ENCODE data around the gene RTEL1. TPM values are rescaled to one million over a fixed set of nuclear protein-coding genes. Genes with fewer than 3 reads are reported as not detected.

RTEL1 gene
- total RNA-seq, 2 experiments from 2014 or later = 44.5 to 44.7 TPM

DNA sequence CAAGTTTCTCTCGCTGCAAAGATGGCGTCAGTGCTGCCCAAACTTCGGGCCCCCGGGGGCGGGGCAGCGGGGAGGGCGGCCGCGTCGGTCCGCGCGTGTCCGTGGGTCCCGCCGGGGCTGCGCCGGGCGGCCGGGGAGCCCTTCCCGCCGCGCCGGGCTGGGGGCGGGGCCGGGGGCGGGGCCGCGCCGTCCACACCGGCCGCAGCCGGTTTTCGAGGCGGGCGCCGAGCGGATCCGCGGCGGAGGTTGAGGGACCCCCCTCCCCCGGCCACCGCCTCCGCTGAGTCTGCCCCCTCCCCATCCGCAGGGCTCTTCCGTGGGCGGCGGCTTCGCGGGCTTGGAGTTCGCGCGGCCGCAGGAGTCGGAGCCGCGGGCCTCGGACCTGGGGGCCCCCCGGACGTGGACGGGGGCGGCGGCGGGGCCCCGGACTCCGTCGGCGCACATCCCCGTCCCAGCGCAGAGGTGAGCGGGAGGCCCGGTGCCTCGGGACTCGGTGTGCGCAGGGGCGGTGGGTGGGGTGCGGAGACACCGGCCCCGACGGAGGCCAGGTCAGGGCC lies 82.0 kb downstream of the RTEL1 start:
- CTCF ChIA-PET = interaction anchor here (0.6 to 1.6 kb wide), 6 partner anchors 13 to 234 kb away, joined by 3 to 5 read pairs (median 3); partner anchors contain the start of gene PTK6
- Mint-ChIP-seq H3K27ac (no peak overlapping the region), H3K4me1 (peaks cover 19% of the 10 kb centered on the region), H3K9me3 (ENCODE audit: low read depth) (no peaks in the 10 kb centered on the region), H3K27me3 (no peaks in the 10 kb centered on the region), H3K4me3 (peak overlapping the region; percentile 33), H3K36me3 (ENCODE audit: low read depth) (peaks cover 4% of the 10 kb centered on the region)
- peak; percentile 63 for DNase-seq
- POLR2A ChIA-PET = no interaction called here
- peak; percentile 3 for ATAC-seq
- intact Hi-C loops (cut with DNase I, micrococcal nuclease) = loop anchor here (1.0 to 5.0 kb wide), 3 partner anchors 33 to 81 kb away; partner anchors contain the start of genes ARFRP1 (in 2 of the 2), RTEL1 (in 1 of the 2) and ZGPAT (in 1 of the 2)

DNA sequence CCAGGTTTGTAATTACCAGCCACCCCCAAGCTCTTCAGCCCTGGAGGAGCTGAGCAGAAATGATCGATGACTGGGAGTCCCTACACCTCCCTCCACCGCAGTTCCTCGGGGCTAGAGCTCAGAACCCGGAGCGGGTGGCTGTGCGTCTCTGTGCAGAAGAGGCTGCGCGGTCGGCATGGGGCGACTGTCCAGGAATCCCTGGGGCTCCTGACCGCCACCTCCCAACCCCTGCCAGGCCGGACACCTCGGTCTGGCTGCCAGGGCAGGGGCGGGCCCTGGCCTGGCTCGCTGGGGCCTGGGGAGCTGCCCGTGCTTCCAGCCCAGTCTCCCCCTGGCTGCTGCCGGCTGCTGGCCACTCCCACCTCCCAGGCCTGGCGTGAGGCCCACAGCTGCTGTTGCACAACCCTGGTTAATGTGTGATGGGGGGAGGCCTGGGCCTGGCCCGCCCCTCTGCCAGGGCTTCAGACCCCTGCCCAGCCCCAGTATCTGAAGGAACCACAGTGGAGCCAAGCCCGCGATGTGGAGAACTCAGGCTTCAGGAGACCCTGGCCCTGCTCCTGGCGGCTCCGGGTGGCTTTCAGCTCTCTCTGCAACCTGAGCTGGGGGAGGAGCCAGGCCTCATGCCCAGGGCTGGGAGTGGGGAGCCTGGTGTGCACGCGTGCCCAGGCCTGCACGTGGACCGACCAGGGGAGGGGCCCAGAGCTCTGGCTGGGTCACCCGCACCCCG lies 82.7 kb downstream of the RTEL1 start:
- intact Hi-C loops (cut with DNase I, micrococcal nuclease) = loop anchor here (1.0 to 5.0 kb wide), 3 partner anchors 33 to 82 kb away; partner anchors contain the start of genes ARFRP1 (in 2 of the 2), RTEL1 (in 1 of the 2) and ZGPAT (in 1 of the 2)
- no peaks in the 10 kb centered on the region for H3K9me3 Mint-ChIP-seq (ENCODE audit: low read depth)
- DNase-seq (peak; percentile 60), ATAC-seq (peak; percentile 20)
- ChIA-PET POLR2A (interaction anchor here (0.6 kb wide), 1 partner anchor 27 kb away, joined by 3 read pairs; no protein-coding TSS in a partner anchor), CTCF (interaction anchor here (0.6 to 1.6 kb wide), 6 partner anchors 13 to 233 kb away, joined by 3 to 5 read pairs (median 3); partner anchors contain the start of gene PTK6)
- H3K4me3 Mint-ChIP-seq = peak overlapping the region; percentile 33
- H3K27me3 Mint-ChIP-seq = no peaks in the 10 kb centered on the region
- H3K4me1 Mint-ChIP-seq = peaks cover 15% of the 10 kb centered on the region
- no peak overlapping the region for H3K27ac Mint-ChIP-seq
- peaks cover 2% of the 10 kb centered on the region for H3K36me3 Mint-ChIP-seq (ENCODE audit: low read depth)

DNA sequence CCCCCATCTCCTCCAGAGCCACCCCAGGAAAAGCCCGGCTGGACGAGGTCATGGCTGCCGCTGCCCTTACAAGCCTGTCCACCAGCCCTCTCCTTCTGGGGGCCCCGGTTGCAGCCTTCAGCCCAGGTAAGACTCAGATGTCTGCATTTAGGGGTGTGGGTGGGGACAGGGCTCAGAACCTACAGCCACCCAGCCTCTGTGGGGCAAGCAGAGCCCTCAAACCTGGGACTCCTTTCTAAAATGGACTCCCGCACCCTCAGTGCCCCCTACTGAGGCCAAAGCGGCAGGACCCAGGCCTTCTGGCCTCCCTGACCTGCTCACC lies 83.2 kb downstream of the RTEL1 start:
- ChIA-PET POLR2A (interaction anchor here (0.6 kb wide), 1 partner anchor 28 kb away, joined by 3 read pairs; no protein-coding TSS in a partner anchor), CTCF (interaction anchor here (1.2 to 1.6 kb wide), 4 partner anchors 14 to 232 kb away, joined by 3 to 5 read pairs (median 4); partner anchors contain the start of gene PTK6)
- Mint-ChIP-seq H3K4me3 (peak overlapping the region; percentile 33), H3K9me3 (ENCODE audit: low read depth) (no peaks in the 10 kb centered on the region), H3K36me3 (ENCODE audit: low read depth) (peaks cover 2% of the 10 kb centered on the region), H3K27me3 (no peaks in the 10 kb centered on the region), H3K27ac (no peak overlapping the region), H3K4me1 (peaks cover 9% of the 10 kb centered on the region)
- intact Hi-C loops (cut with DNase I, micrococcal nuclease) = loop anchor here (2.0 to 5.0 kb wide), 2 partner anchors 34 to 83 kb away; partner anchors contain the start of genes ARFRP1 (in 1 of the 2), RTEL1 (in 1 of the 2) and ZGPAT (in 1 of the 2)
- DNase-seq (no peak), ATAC-seq (no peak)

DNA sequence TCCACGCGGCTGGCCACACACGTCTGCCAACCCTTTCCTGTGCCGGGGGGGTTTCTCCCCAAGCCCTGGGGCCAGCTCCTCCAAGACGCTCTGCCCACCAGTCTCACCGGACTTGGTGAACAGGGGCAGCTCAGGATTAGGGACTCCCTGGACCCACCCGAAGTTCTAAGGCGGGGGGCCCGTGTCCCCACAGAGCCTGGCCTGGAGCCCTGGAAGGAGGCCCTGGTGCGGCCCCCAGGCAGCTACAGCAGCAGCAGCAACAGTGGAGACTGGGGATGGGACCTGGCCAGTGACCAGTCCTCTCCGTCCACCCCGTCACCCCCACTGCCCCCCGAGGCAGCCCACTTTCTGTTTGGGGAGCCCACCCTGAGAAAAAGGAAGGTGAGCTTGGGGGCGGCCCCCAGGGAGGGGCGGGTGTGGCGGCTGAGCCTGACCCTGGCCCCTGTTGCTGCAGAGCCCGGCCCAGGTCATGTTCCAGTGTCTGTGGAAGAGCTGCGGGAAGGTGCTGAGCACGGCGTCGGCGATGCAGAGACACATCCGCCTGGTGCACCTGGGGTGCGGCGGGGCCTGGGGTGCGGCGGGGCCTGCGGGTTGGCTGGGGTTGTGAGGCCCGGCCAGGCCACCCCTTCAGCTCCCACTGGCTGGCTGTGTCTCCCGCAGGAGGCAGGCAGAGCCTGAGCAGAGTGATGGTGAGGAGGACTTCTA lies 83.7 kb downstream of the RTEL1 start:
- ATAC-seq (no peak), DNase-seq (no peak)
- H3K27me3 Mint-ChIP-seq = no peaks in the 10 kb centered on the region
- POLR2A ChIA-PET = interaction anchor here (0.6 kb wide), 1 partner anchor 28 kb away, joined by 3 read pairs; no protein-coding TSS in a partner anchor
- intact Hi-C loops (cut with DNase I, micrococcal nuclease) = loop anchor here (2.0 to 5.0 kb wide), 2 partner anchors 35 to 83 kb away; partner anchors contain the start of genes ARFRP1 (in 1 of the 2), RTEL1 (in 1 of the 2) and ZGPAT (in 1 of the 2)
- H3K36me3 Mint-ChIP-seq (ENCODE audit: low read depth) = peaks cover 2% of the 10 kb centered on the region
- peaks cover 4% of the 10 kb centered on the region for H3K4me1 Mint-ChIP-seq
- CTCF ChIA-PET = interaction anchor here (0.5 to 1.6 kb wide), 4 partner anchors 14 to 204 kb away, joined by 3 to 5 read pairs (median 4); partner anchors contain the start of gene PTK6
- H3K4me3 Mint-ChIP-seq = peak overlapping the region; percentile 33
- H3K27ac Mint-ChIP-seq = no peak overlapping the region
- H3K9me3 Mint-ChIP-seq (ENCODE audit: low read depth) = no peaks in the 10 kb centered on the region

DNA sequence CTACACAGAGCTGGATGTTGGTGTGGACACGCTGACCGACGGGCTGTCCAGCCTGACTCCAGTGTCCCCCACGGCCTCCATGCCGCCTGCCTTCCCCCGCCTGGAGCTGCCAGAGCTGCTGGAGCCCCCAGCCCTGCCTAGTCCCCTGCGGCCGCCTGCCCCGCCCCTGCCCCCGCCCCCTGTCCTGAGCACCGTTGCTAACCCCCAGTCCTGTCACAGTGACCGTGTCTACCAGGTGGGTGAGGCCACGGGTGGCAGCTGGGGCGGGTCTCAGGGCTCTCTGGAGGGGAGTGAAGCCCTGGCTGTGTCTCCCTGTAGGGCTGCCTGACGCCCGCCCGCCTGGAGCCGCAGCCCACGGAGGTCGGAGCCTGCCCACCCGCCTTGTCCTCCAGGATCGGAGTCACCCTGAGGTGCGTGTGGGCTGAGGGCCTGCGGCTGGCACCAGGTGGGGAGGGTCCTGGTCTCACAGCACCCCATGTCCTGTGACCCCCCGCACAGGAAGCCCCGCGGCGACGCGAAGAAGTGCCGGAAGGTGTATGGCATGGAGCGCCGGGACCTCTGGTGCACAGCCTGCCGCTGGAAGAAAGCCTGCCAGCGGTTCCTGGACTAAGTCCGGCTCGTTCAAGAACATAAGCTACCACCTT lies 84.4 kb downstream of the RTEL1 start:
- no peaks in the 10 kb centered on the region for H3K27me3 Mint-ChIP-seq
- peaks cover 2% of the 10 kb centered on the region for H3K36me3 Mint-ChIP-seq (ENCODE audit: low read depth)
- no peak for DNase-seq
- POLR2A ChIA-PET = interaction anchor here (0.6 kb wide), 2 partner anchors 101 to 123 kb away, joined by 3 to 6 read pairs; no protein-coding TSS in a partner anchor
- no peak overlapping the region for H3K4me3 Mint-ChIP-seq
- CTCF ChIA-PET = interaction anchor here (0.5 kb wide), 1 partner anchor 159 kb away, joined by 3 read pairs; no protein-coding TSS in a partner anchor
- H3K27ac Mint-ChIP-seq = no peak overlapping the region
- intact Hi-C loops (cut with DNase I, micrococcal nuclease) = loop anchor here in 1 of 2 experiments (5.0 kb wide), 1 partner anchor 35 kb away; the partner anchor contains the start of genes ARFRP1 and ZGPAT
- no peaks in the 10 kb centered on the region for H3K9me3 Mint-ChIP-seq (ENCODE audit: low read depth)
- no peak for ATAC-seq
- no peaks in the 10 kb centered on the region for H3K4me1 Mint-ChIP-seq

DNA sequence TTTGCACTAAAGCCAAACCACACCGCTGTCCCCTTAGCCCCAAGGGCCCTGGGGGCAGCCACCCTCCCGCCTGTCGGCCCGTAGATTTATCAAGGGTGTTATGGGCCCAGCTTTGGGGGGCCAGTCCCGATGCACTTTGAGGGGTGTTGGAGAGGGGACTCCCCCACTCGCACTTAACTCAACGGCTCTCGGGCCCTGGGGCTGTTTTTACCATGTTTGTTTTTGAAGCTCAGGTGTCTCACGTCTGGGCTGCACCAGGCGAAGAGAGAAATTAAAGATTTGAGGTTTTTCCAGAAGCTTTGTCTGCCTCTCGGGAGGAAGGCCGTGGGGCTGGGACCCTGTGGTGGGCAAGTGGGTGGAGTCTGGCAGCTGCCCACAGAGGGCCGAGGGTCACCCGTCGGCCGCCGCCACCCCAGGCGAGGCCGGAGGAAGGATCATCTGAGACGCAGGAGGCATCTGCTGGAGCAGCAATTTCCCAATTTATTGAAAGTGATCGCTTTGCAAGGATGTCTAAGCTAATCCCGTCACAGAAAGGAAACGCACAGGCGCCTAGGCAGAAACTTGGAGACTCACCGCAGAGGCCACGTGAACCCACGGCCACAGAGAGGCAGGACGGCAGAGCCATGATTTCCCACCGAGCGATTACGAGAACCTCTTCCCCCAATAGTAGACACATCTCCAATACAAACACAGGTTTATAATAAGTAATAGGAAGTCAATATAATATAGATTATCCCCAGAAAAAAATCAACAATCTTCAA lies 85.3 kb downstream of the RTEL1 start:
- ATAC-seq (no peak), DNase-seq (no peak)
- H3K9me3 Mint-ChIP-seq (ENCODE audit: low read depth) = no peaks in the 10 kb centered on the region
- ChIA-PET POLR2A (interaction anchor here (0.6 kb wide), 2 partner anchors 102 to 122 kb away, joined by 3 to 6 read pairs; no protein-coding TSS in a partner anchor), CTCF (interaction anchor here (0.7 kb wide), 1 partner anchor 86 kb away, joined by 3 read pairs; no protein-coding TSS in a partner anchor)
- H3K4me1 Mint-ChIP-seq = no peaks in the 10 kb centered on the region
- H3K27me3 Mint-ChIP-seq = no peaks in the 10 kb centered on the region
- intact Hi-C loops (cut with DNase I, micrococcal nuclease) = loop anchor here in 1 of 2 experiments (5.0 kb wide), 1 partner anchor 36 kb away; the partner anchor contains the start of genes ARFRP1 and ZGPAT
- no peak overlapping the region for H3K4me3 Mint-ChIP-seq
- H3K36me3 Mint-ChIP-seq (ENCODE audit: low read depth) = peaks cover 2% of the 10 kb centered on the region
- H3K27ac Mint-ChIP-seq = no peak overlapping the region

DNA sequence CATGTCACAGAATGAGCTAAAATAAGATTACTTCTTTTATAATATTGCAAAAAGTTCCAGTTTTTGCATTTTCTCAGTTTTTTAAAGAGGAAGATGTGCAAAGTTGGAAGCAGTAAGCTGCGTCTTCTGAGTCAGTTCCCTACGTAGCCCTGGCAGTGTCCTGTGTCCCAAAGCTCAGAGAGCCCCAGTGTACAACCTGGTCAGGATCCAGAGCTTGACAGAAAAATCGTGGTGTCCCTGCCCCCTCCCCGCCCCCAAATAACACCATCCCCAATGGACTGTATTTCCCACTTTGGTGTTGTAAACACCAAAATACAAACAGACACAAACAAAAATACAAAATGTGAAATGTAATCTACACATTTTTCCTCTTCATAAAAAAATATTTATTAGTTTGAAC lies 86.0 kb downstream of the RTEL1 start:
- intact Hi-C loops (cut with DNase I, micrococcal nuclease) = loop anchor here in 1 of 2 experiments (5.0 kb wide), 1 partner anchor 37 kb away; the partner anchor contains the start of genes ARFRP1 and ZGPAT
- no peak for ATAC-seq
- Mint-ChIP-seq H3K36me3 (ENCODE audit: low read depth) (peaks cover 2% of the 10 kb centered on the region), H3K27ac (no peak overlapping the region), H3K9me3 (ENCODE audit: low read depth) (no peaks in the 10 kb centered on the region), H3K4me3 (no peak overlapping the region), H3K4me1 (peaks cover 2% of the 10 kb centered on the region), H3K27me3 (no peaks in the 10 kb centered on the region)
- no peak for DNase-seq
- ChIA-PET POLR2A (no interaction called here), CTCF (interaction anchor here (0.7 kb wide), 1 partner anchor 85 kb away, joined by 3 read pairs; no protein-coding TSS in a partner anchor)

DNA sequence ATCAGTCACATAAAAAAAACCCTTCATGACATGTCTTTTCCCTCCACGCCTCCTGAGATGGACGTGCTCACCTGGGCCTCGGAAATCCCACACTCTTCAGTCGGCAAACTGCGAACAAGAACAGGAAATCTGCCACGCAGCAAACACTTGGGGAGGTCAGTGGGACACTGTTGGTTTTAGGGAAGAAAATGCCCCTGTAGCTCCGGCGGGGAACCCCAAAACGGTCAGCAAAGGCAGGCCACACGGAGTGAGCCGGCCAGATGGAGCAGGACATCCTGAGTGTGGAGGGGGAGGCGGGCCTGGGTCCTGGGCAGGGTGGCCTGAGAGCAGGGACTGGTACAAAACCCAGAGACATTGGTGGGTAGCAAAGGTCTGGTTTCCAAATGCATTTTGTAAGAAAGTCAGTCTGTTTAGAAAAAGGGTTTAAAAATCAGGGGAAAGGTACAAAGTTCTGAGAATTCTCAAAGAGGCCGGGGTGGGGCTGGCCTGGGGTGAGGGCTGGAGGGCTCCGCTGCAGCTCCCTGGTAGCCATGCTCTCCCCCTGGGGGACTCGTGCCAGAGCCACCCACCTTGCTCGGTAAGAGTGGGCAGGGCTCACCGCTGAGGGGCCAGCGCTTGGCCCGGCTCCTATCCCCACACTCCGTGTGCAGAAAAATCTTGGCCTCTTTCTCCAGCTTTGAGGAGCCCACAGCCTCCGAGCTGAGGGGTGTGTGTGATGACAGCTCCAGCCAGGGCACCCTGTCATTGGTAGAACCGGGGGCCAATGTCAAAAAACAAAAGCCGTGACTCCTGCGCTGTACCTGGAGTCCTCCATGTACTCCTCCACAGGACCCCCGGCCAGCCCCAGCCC lies 86.7 kb downstream of the RTEL1 start:
- H3K9me3 Mint-ChIP-seq (ENCODE audit: low read depth) = no peaks in the 10 kb centered on the region
- CTCF ChIA-PET = interaction anchor here (0.7 kb wide), 1 partner anchor 24 kb away, joined by 3 read pairs; no protein-coding TSS in a partner anchor
- no peak for ATAC-seq
- intact Hi-C loops (cut with DNase I, micrococcal nuclease) = loop anchor here in 1 of 2 experiments (5.0 kb wide), 1 partner anchor 37 kb away; the partner anchor contains the start of genes ARFRP1 and ZGPAT
- POLR2A ChIA-PET = no interaction called here
- peaks cover 6% of the 10 kb centered on the region for H3K4me1 Mint-ChIP-seq
- no peaks in the 10 kb centered on the region for H3K27me3 Mint-ChIP-seq
- no peak overlapping the region for H3K27ac Mint-ChIP-seq
- peaks cover 2% of the 10 kb centered on the region for H3K36me3 Mint-ChIP-seq (ENCODE audit: low read depth)
- no peak for DNase-seq
- no peak overlapping the region for H3K4me3 Mint-ChIP-seq

DNA sequence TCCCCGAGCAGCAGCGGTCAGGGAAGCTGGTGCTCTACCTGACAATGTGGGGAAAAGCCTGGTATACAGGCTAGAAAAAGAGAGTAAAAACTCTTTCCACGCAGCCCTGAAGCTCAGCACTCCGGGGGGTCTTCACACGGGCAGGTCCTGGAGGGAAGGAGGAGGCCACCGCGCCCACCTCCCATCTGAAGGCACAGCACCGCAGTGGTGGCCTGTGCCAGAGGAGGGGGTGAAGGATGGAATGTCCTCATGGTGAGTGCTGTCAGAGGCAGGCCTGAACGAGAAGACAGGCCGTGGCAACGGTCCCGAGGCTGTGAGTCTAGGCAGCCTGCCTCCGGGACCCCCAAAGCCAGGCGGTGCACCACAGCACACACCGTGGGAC lies 87.3 kb downstream of the RTEL1 start:
- no peaks in the 10 kb centered on the region for H3K27me3 Mint-ChIP-seq
- ChIA-PET CTCF (interaction anchor here (0.7 kb wide), 1 partner anchor 24 kb away, joined by 3 read pairs; no protein-coding TSS in a partner anchor), POLR2A (no interaction called here)
- H3K9me3 Mint-ChIP-seq (ENCODE audit: low read depth) = no peaks in the 10 kb centered on the region
- peaks cover 7% of the 10 kb centered on the region for H3K4me1 Mint-ChIP-seq
- H3K4me3 Mint-ChIP-seq = no peak overlapping the region
- peaks cover 2% of the 10 kb centered on the region for H3K36me3 Mint-ChIP-seq (ENCODE audit: low read depth)
- ATAC-seq (no peak), DNase-seq (no peak)
- no peak overlapping the region for H3K27ac Mint-ChIP-seq
- intact Hi-C loops (cut with DNase I, micrococcal nuclease) = no loop called here

Data from activated CD4-positive, alpha-beta T cell treated with anti-CD3 and anti-CD28 coated beads for 36 hours (primary cell).